Spleen (tissue), 11 donors: ENCODE measurements around the gene ENOX1. TPM values are rescaled to one million over a fixed set of nuclear protein-coding genes. Genes with fewer than 3 reads are reported as not detected.

Source experiments
- DNase-seq: peaks from one replicate; pipeline ENCODE4 v3.0.0-alpha.2; 2020
- H3K27ac ChIP-seq, 8 donors: fragments of 200-600 bp; sonication (generic) in 7 of 8; 1 replicate in 4 of 8; 2 replicates in 4 of 8; pipeline versions ENCODE4 v1.5.0 to v1.8.0; 2016 to 2021; ENCODE audit warnings: inconsistent platforms in 4 of 8, mild to moderate bottlenecking in 4 of 8, moderate library complexity in 1 of 8
- H3K27me3 ChIP-seq, 7 donors: fragments of 200-600 bp; sonication (generic) in 6 of 7; replicated peaks in 1 of 7; 1 replicate in 4 of 7; 2 replicates in 3 of 7; pipeline versions ENCODE4 v1.5.0 to v1.8.0; 2016 to 2021; ENCODE audit warnings: inconsistent platforms in 3 of 7, mild to moderate bottlenecking in 1 of 7
- H3K36me3 ChIP-seq, 6 donors: fragments of 200-600 bp; sonication (generic) in 5 of 6; 1 replicate in 4 of 6; 2 replicates in 2 of 6; pipeline versions ENCODE4 v1.5.0 to v1.8.0; 2016 to 2021; ENCODE audit warnings: inconsistent platforms in 2 of 6
- H3K4me1 ChIP-seq, 6 donors: fragments of 200-600 bp; sonication (generic) in 5 of 6; 1 replicate in 3 of 6; 2 replicates in 3 of 6; pipeline versions ENCODE4 v1.5.0 to v1.8.0; 2016 to 2021; ENCODE audit warnings: inconsistent platforms in 3 of 6
- H3K4me3 ChIP-seq, 8 donors: fragments of 200-600 bp; sonication (generic) in 7 of 8; 1 replicate in 4 of 8; 2 replicates in 4 of 8; pipeline versions ENCODE4 v1.5.0 to v1.8.0; 2016 to 2021; ENCODE audit warnings: inconsistent platforms in 4 of 8, mild to moderate bottlenecking in 4 of 8, moderate library complexity in 2 of 8
- H3K9me3 ChIP-seq, 8 donors: fragments of 200-600 bp; sonication (generic) in 7 of 8; 1 replicate in 4 of 8; 2 replicates in 4 of 8; pipeline versions ENCODE4 v1.5.0 to v1.8.0; 2016 to 2021; ENCODE audit warnings: inconsistent platforms in 4 of 8
- POLR2A ChIP-seq, 3 donors: fragments of 450-650 bp; IDR thresholded peaks; one replicate each; pipeline ENCODE4 v1.5.1; 2017; ENCODE audit warnings: antibody characterized with exemption in 3 of 3, mild to moderate bottlenecking in 1 of 3
- POLR2AphosphoS5 ChIP-seq, 3 donors: sonication (generic); formaldehyde crosslinking; IDR thresholded peaks; one replicate each; pipeline ENCODE4 v1.5.1; 2017; ENCODE audit warnings: antibody characterized with exemption in 3 of 3
- WGBS, 5 donors: extraction: QIAGEN DNeasy Blood & Tissue Kit in 3 of 5; methylation state at CpG; one replicate each; pipeline versions ENCODE4 v1.1.5 to v1.1.7; 2013 to 2018; 5-methylcytosine and 5-hydroxymethylcytosine counted together
- intact Hi-C: fragments of 100-400 bp; cut with DNase I; formaldehyde crosslinking; loops from one replicate; pipeline ENCODE4 v1.15.0; 2023; ENCODE audit warnings: low total_unique reads
- polyA plus RNA-seq, 3 donors: library from polyadenylated mRNA; stranded (reverse); fragments of 200-250 nt; gene quantifications; one replicate each; pipeline ENCODE4 v1.2.1, GENCODE V29; 2013
- total RNA-seq, 7 donors: library from RNA; depleted of rRNA in 3 of 7; stranded (reverse); fragments of >200 nt in 3 of 7; fragmentation: NEBNext Ultra II Directional in 4 of 7; extraction: Animal tissue kit (Norgen Biotek cat#: 25700) in 4 of 7; gene quantifications; one replicate each; pipeline versions ENCODE4 v1.1.0 to v1.2.1, GENCODE V29; 2016 to 2021
- TF ChIP-seq, protein P1 (sequence below), 11 experiments: fragments of 200-600 bp in 7 of 11; fragments of 450-650 bp in 4 of 11; sonication (generic) in 4 of 11; IDR thresholded peaks in 8 of 11; conservative IDR thresholded peaks in 3 of 11; 1 replicate in 7 of 11; 2 replicates in 4 of 11; pipeline versions ENCODE4 v1.4.0 to v1.8.0; 2016 to 2021; ENCODE audit warnings: antibody characterized with exemption in 11 of 11, inconsistent platforms in 4 of 11, mild to moderate bottlenecking in 1 of 11
- donor health status: healthy with polysubstance abuse.
- donor health status: DM: no; HTN: no; CAD: no; lungs with moderate emphysema.
- donor health status: DM: no; HTN: no; CAD: no.
- donor health status: Bipolar disorder and iron deficiency.
- donor health status: healthy.
- donor health status: DM: no; HTN: no; CAD: no.
- donor health status: DM: yes; HTN: yes; CAD: no.

Gene ENOX1
- total and polyA plus RNA-seq, 10 donors: 0.42 to 1.3 (median 0.54) TPM; not detected in 1

DNA sequence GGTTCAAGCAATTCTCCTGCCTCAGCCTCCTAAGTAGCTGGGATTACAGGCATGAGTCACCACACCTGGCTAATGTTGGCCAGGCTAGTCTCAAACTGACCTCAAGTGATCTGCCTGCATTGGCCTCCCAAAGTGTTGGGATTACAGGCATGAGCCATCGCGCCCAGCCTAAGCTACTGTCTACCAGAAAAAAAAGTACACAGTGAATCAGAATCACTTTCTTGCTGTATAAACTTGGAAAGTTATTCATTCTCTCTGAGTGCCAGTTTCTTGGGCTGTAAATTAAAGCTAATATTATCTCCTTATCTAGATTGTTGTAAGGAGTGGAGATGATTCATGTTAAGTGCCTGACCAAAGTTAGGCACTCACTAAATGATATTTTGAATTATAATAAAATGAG lies 242.8 kb downstream of the ENOX1 start:
- peaks cover 0 to 6% (median 4%) of the 10 kb centered on the region in 8 donors for H3K9me3 ChIP-seq
- intact Hi-C loops: no loop called here
- no peaks in the 10 kb centered on the region for H3K36me3 ChIP-seq
- H3K4me3 ChIP-seq: no peak overlapping the region
- no peaks in the 10 kb centered on the region for H3K27me3 ChIP-seq
- TF ChIP-seq POLR2AphosphoS5 (IDR thresholded peaks at IDR 0.05) (no peak), POLR2A (IDR thresholded peaks at IDR 0.05) (no peak)
- WGBS, 5 donors: 95 to 100% (median 96%) methylated on average over 2 of the region's 2 CpGs
- no peaks in the 10 kb centered on the region for H3K4me1 ChIP-seq
- DNase-seq: no peak
- H3K27ac ChIP-seq: no peak overlapping the region

DNA sequence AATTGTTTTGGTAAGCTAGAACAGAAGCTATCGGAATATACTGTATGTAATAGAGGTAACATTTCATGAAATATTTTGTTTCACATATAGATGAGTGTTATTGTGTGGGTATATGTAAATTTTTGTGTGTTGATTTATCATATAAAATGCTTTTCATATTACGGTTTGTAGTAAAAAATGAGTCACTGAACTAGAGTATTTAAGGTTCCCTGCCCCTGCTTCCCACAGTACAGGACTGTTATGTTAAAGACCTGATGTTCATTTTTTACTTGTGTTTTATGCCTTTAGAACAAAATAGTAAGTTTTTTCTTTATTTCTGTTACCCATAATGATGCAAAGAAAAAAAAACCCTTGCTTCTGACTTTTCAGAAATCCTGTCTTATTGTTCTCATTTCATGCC lies 243.4 kb downstream of the ENOX1 start:
- DNase-seq: no peak
- WGBS, 5 donors: 85 to 98% (median 90%) methylated on average over 2 of the region's 2 CpGs
- TF ChIP-seq POLR2AphosphoS5 (IDR thresholded peaks at IDR 0.05) (no peak), POLR2A (IDR thresholded peaks at IDR 0.05) (no peak)
- TF ChIP-seq, protein P1, sequence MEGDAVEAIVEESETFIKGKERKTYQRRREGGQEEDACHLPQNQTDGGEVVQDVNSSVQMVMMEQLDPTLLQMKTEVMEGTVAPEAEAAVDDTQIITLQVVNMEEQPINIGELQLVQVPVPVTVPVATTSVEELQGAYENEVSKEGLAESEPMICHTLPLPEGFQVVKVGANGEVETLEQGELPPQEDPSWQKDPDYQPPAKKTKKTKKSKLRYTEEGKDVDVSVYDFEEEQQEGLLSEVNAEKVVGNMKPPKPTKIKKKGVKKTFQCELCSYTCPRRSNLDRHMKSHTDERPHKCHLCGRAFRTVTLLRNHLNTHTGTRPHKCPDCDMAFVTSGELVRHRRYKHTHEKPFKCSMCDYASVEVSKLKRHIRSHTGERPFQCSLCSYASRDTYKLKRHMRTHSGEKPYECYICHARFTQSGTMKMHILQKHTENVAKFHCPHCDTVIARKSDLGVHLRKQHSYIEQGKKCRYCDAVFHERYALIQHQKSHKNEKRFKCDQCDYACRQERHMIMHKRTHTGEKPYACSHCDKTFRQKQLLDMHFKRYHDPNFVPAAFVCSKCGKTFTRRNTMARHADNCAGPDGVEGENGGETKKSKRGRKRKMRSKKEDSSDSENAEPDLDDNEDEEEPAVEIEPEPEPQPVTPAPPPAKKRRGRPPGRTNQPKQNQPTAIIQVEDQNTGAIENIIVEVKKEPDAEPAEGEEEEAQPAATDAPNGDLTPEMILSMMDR (IDR thresholded peaks at IDR 0.05 in 8 of 11, conservative IDR thresholded peaks at IDR 0.05 in 3 of 11): no peak
- Histone ChIP-seq H3K36me3 (no peaks in the 10 kb centered on the region), H3K27ac (no peak overlapping the region), H3K4me3 (no peak overlapping the region), H3K9me3 (peaks cover 0 to 10% (median 7%) of the 10 kb centered on the region in 8 donors), H3K27me3 (no peaks in the 10 kb centered on the region), H3K4me1 (no peaks in the 10 kb centered on the region)
- intact Hi-C loops: no loop called here

DNA sequence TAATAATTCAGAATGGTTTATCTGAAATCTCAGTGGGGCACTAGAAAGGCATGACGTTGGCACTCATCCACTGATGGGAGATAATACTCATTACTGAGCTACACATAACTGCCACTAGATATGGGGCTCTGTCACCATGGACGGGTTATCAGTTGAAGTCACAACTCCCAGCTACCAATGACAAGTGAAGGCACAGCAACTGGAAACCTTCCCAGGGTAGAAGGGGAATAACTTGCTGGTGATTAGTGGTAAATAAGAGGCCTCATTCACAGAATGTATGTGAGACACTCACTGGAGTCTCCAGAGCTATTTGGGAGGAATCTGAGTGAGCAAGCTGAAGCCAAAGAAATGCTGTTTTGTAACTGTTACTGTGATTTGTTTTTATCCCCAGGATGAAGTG lies 249.6 kb downstream of the ENOX1 start:
- peaks cover 0 to 10% (median 7%) of the 10 kb centered on the region in 8 donors for H3K9me3 ChIP-seq
- intact Hi-C loops: no loop called here
- H3K27me3 ChIP-seq: no peaks in the 10 kb centered on the region
- H3K27ac ChIP-seq: no peak overlapping the region
- H3K4me3 ChIP-seq: no peak overlapping the region
- H3K4me1 ChIP-seq: no peaks in the 10 kb centered on the region
- TF ChIP-seq POLR2AphosphoS5 (IDR thresholded peaks at IDR 0.05) (no peak), POLR2A (IDR thresholded peaks at IDR 0.05) (no peak)
- TF ChIP-seq, protein P1 (IDR thresholded peaks at IDR 0.05 in 8 of 11, conservative IDR thresholded peaks at IDR 0.05 in 3 of 11): no peak
- 57 to 87% (median 74%) methylated on average over 2 of the region's 2 CpGs for WGBS, 5 donors
- H3K36me3 ChIP-seq: no peaks in the 10 kb centered on the region
- no peak for DNase-seq

DNA sequence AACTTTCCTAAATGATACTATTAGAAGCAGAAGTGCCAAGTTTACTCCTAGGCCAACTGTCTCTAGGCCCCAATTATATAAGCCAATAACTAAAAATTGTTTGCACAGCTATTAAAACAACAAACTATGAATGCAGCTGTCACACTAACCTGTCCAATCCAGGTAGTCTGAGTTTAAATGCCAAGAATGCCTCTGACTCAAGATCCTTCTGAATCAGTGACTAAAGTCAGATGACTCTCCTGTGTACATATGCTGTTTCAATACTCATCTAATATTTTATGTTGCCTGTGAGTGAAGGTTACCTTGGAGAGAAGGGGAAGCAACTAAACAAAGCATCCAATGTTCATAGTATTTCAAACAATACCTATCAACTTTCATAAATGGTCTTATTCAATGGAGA lies 257.0 kb downstream of the ENOX1 start:
- no peak for TF ChIP-seq POLR2A (IDR thresholded peaks at IDR 0.05)
- TF ChIP-seq, protein P1 (IDR thresholded peaks at IDR 0.05 in 8 of 11, conservative IDR thresholded peaks at IDR 0.05 in 3 of 11): no peak
- TF ChIP-seq POLR2AphosphoS5 (IDR thresholded peaks at IDR 0.05): no peak
- H3K27ac ChIP-seq: no peak overlapping the region
- no peak for DNase-seq
- no peaks in the 10 kb centered on the region for H3K9me3 ChIP-seq
- H3K27me3 ChIP-seq: no peaks in the 10 kb centered on the region
- no peaks in the 10 kb centered on the region for H3K4me1 ChIP-seq
- no peaks in the 10 kb centered on the region for H3K36me3 ChIP-seq
- no peak overlapping the region for H3K4me3 ChIP-seq
- intact Hi-C loops: no loop called here

DNA sequence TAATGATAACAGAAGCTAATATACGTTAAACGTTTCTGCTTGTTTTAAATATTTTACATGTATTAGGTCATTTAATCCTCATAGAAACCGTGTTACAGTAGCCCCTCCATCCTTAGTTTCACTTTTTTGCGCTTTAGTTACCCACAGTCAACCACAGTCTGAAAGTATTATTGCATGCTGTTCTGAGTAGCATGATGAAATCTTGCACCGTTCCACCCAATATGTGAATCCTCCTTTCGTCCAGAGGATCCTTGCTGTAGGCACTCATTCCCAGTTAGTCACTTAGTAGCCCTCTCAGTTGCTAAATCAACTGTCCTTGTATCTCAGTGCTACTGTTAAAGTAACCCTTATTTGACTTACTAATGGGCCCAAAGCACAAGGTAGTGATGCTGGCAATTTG lies 257.8 kb downstream of the ENOX1 start:
- no peak for TF ChIP-seq POLR2A (IDR thresholded peaks at IDR 0.05)
- TF ChIP-seq POLR2AphosphoS5 (IDR thresholded peaks at IDR 0.05): no peak
- TF ChIP-seq, protein P1 (IDR thresholded peaks at IDR 0.05 in 8 of 11, conservative IDR thresholded peaks at IDR 0.05 in 3 of 11): no peak
- no peaks in the 10 kb centered on the region for H3K4me1 ChIP-seq
- no peak overlapping the region for H3K27ac ChIP-seq
- no peaks in the 10 kb centered on the region for H3K36me3 ChIP-seq
- no peaks in the 10 kb centered on the region for H3K9me3 ChIP-seq
- no peak overlapping the region for H3K4me3 ChIP-seq
- 84 to 94% (median 89%) methylated on average over 6 of the region's 6 CpGs for WGBS, 5 donors
- no peaks in the 10 kb centered on the region for H3K27me3 ChIP-seq
- DNase-seq: no peak
- intact Hi-C loops: no loop called here
